ENCODE data around the gene SMAD3.

The SMAD3 gene

GRCh38 chr15:67197364-67197695 is 131.9 kb downstream of the SMAD3 start:
- TF ChIP-seq POLR2A (IDR thresholded peaks at IDR 0.05; ENCODE audit: low read depth, low read length): no peak
- FAIRE-seq: no peak
- no peak for DNase-seq (ENCODE audit: insufficient read length, low spot score)

- FAIRE-seq (no peak), DNase-seq (ENCODE audit: insufficient read length, low spot score) (no peak)
- no peak for TF ChIP-seq POLR2A (IDR thresholded peaks at IDR 0.05; ENCODE audit: low read depth, low read length)
Observed at GRCh38 chr15:67198157-67198754, 132.9 kb downstream of the SMAD3 start.

- no peak for TF ChIP-seq POLR2A (IDR thresholded peaks at IDR 0.05; ENCODE audit: low read depth, low read length)
- DNase-seq (ENCODE audit: insufficient read length, low spot score) (no peak), FAIRE-seq (no peak)
Observed at GRCh38 chr15:67199391-67199790, 134.0 kb downstream of the SMAD3 start.

GRCh38 chr15:67199881-67200763 is 134.7 kb downstream of the SMAD3 start:
- FAIRE-seq: no peak
- no peak for TF ChIP-seq POLR2A (IDR thresholded peaks at IDR 0.05; ENCODE audit: low read depth, low read length)
- DNase-seq (ENCODE audit: insufficient read length, low spot score): no peak

- DNase-seq (ENCODE audit: insufficient read length, low spot score): no peak
- TF ChIP-seq POLR2A (IDR thresholded peaks at IDR 0.05; ENCODE audit: low read depth, low read length): no peak
- no peak for FAIRE-seq
Observed at GRCh38 chr15:67201136-67201535, 135.7 kb downstream of the SMAD3 start.

- DNase-seq (ENCODE audit: insufficient read length, low spot score) (no peak), FAIRE-seq (no peak)
- TF ChIP-seq POLR2A (IDR thresholded peaks at IDR 0.05; ENCODE audit: low read depth, low read length): no peak
Observed at GRCh38 chr15:67202091-67202490, 136.7 kb downstream of the SMAD3 start.

- no peak for TF ChIP-seq POLR2A (IDR thresholded peaks at IDR 0.05; ENCODE audit: low read depth, low read length)
- FAIRE-seq: no peak
- no peak for DNase-seq (ENCODE audit: insufficient read length, low spot score)
Observed at GRCh38 chr15:67202991-67203390, 137.6 kb downstream of the SMAD3 start.

- FAIRE-seq (no peak), DNase-seq (ENCODE audit: insufficient read length, low spot score) (no peak)
- TF ChIP-seq POLR2A (IDR thresholded peaks at IDR 0.05; ENCODE audit: low read depth, low read length): no peak
Observed at GRCh38 chr15:67207555-67208207, 142.3 kb downstream of the SMAD3 start.

GRCh38 chr15:67208396-67208795 is 143.0 kb downstream of the SMAD3 start:
- FAIRE-seq (no peak), DNase-seq (ENCODE audit: insufficient read length, low spot score) (no peak)
- no peak for TF ChIP-seq POLR2A (IDR thresholded peaks at IDR 0.05; ENCODE audit: low read depth, low read length)

- no peak for TF ChIP-seq POLR2A (IDR thresholded peaks at IDR 0.05; ENCODE audit: low read depth, low read length)
- no peak for FAIRE-seq
Observed at GRCh38 chr15:67210555-67211168, 145.3 kb downstream of the SMAD3 start.

GRCh38 chr15:67212684-67213367 is 147.4 kb downstream of the SMAD3 start:
- no peak for FAIRE-seq
- DNase-seq (ENCODE audit: insufficient read length, low spot score): no peak
- no peak for TF ChIP-seq POLR2A (IDR thresholded peaks at IDR 0.05; ENCODE audit: low read depth, low read length)

More at GRCh38 chr15:67210555-67211168, 145.3 kb downstream of the SMAD3 start:
- no peak for DNase-seq (ENCODE audit: insufficient read length, low spot score)

GRCh38 chr15:67215102-67215501 is 149.7 kb downstream of the SMAD3 start:
- FAIRE-seq (no peak), DNase-seq (ENCODE audit: insufficient read length, low spot score) (no peak)
- no peak for TF ChIP-seq POLR2A (IDR thresholded peaks at IDR 0.05; ENCODE audit: low read depth, low read length)

- no peak for DNase-seq (ENCODE audit: insufficient read length, low spot score)
- no peak for FAIRE-seq
- no peak for TF ChIP-seq POLR2A (IDR thresholded peaks at IDR 0.05; ENCODE audit: low read depth, low read length)
Observed at GRCh38 chr15:67216859-67217258, 151.5 kb downstream of the SMAD3 start.

- no peak for TF ChIP-seq POLR2A (IDR thresholded peaks at IDR 0.05; ENCODE audit: low read depth, low read length)
- no peak for FAIRE-seq
Observed at GRCh38 chr15:67218428-67218827, 153.0 kb downstream of the SMAD3 start.

More at GRCh38 chr15:67218428-67218827, 153.0 kb downstream of the SMAD3 start:
- no peak for DNase-seq (ENCODE audit: insufficient read length, low spot score)

Data from H54 (cell line).